22Rv1 (cell line): Measurements from ENCODE around the gene ARRDC3.

Source experiments
- CTCF ChIP-seq: fragments of 450-650 bp; IDR thresholded peaks from 2 replicates; pipeline ENCODE4 v1.5.1; 2017; ENCODE audit warnings: mild to moderate bottlenecking
- ZFX ChIP-seq: fragments of 450-650 bp; IDR thresholded peaks from 2 replicates; pipeline ENCODE4 v1.6.1; 2017; ENCODE audit warnings: antibody characterized with exemption, borderline replicate concordance

- TF ChIP-seq CTCF, result no peak
- no peak for TF ChIP-seq ZFX
These were observed 43.9 kb downstream of the ARRDC3 start for GRCh38 chr5:91339063-91339705.
